Esophagus muscularis mucosa (tissue), 3 donors: ENCODE results near the gene LRRIQ1.

Source experiments
- POLR2A ChIP-seq: fragments of 450-650 bp; IDR thresholded peaks from one replicate; pipeline ENCODE4 v1.6.1; 2017; ENCODE audit warnings: antibody characterized with exemption, moderate library complexity, mild to moderate bottlenecking, low read depth
- TF ChIP-seq, protein P1 (sequence below), 3 experiments: fragments of 200-600 bp in 2 of 3; fragments of 450-650 bp in 1 of 3; sonication (generic) in 2 of 3; IDR thresholded peaks; one replicate each; pipeline ENCODE4 v1.5.1; 2017 to 2019; ENCODE audit warnings: antibody characterized with exemption in 3 of 3, mild to moderate bottlenecking in 2 of 3, moderate library complexity in 1 of 3

DNA sequence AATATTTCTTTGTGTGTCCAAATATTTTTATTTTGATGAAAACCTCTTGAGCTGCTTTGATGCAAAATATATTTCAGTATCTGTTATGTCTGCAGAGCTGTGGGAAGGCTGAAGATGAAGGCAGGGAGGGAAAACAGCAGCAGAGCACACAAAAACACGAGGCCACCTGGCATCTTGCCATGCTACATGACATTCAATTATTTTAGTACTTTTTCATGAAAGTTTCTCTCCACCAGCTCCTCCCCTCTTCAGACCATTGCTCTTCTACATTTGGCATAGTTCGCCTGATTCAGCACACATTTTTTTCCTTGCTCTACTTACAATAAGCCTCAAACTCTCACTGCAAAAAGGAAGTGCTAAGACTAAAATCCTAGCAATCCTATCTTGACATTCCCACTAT lies 239.2 kb downstream of the LRRIQ1 start:
- TF ChIP-seq, protein P1, sequence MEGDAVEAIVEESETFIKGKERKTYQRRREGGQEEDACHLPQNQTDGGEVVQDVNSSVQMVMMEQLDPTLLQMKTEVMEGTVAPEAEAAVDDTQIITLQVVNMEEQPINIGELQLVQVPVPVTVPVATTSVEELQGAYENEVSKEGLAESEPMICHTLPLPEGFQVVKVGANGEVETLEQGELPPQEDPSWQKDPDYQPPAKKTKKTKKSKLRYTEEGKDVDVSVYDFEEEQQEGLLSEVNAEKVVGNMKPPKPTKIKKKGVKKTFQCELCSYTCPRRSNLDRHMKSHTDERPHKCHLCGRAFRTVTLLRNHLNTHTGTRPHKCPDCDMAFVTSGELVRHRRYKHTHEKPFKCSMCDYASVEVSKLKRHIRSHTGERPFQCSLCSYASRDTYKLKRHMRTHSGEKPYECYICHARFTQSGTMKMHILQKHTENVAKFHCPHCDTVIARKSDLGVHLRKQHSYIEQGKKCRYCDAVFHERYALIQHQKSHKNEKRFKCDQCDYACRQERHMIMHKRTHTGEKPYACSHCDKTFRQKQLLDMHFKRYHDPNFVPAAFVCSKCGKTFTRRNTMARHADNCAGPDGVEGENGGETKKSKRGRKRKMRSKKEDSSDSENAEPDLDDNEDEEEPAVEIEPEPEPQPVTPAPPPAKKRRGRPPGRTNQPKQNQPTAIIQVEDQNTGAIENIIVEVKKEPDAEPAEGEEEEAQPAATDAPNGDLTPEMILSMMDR (IDR thresholded peaks at IDR 0.05), result no peak
- no peak for TF ChIP-seq POLR2A
